ENCODE measurements around the gene KIFC3.

KIFC3 gene

GRCh38 chr16:57755061-57755684 is 47.1 kb downstream of the KIFC3 start:
- no peak overlapping the region for H3K4me3 ChIP-seq (ENCODE audit: low read length)
- no peak for TF ChIP-seq CTCF (IDR thresholded peaks at IDR 0.05; ENCODE audit: insufficient read depth, low read depth, low read length, missing control alignments)
- no peak for DNase-seq (ENCODE audit: low read depth)

GRCh38 chr16:57754354-57755060 is 47.8 kb downstream of the KIFC3 start:
- DNase-seq (ENCODE audit: low read depth): no peak
- H3K4me3 ChIP-seq (ENCODE audit: low read length): no peak overlapping the region
- no peak for TF ChIP-seq CTCF (IDR thresholded peaks at IDR 0.05; ENCODE audit: insufficient read depth, low read depth, low read length, missing control alignments)

GRCh38 chr16:57753448-57754353 is 48.6 kb downstream of the KIFC3 start:
- no peak for TF ChIP-seq CTCF (IDR thresholded peaks at IDR 0.05; ENCODE audit: insufficient read depth, low read depth, low read length, missing control alignments)
- DNase-seq (ENCODE audit: low read depth): no peak
- H3K4me3 ChIP-seq (ENCODE audit: low read length): no peak overlapping the region

- no peak overlapping the region for H3K4me3 ChIP-seq (ENCODE audit: low read length)
- DNase-seq (ENCODE audit: low read depth): no peak
- no peak for TF ChIP-seq CTCF (IDR thresholded peaks at IDR 0.05; ENCODE audit: insufficient read depth, low read depth, low read length, missing control alignments)
Observed at GRCh38 chr16:57752581-57753447, 49.5 kb downstream of the KIFC3 start.

GRCh38 chr16:57752203-57752580 is 50.1 kb downstream of the KIFC3 start:
- no peak for DNase-seq (ENCODE audit: low read depth)
- no peak for TF ChIP-seq CTCF (IDR thresholded peaks at IDR 0.05; ENCODE audit: insufficient read depth, low read depth, low read length, missing control alignments)
- no peak overlapping the region for H3K4me3 ChIP-seq (ENCODE audit: low read length)

GRCh38 chr16:57751539-57752202 is 50.6 kb downstream of the KIFC3 start:
- no peak overlapping the region for H3K4me3 ChIP-seq (ENCODE audit: low read length)
- no peak for TF ChIP-seq CTCF (IDR thresholded peaks at IDR 0.05; ENCODE audit: insufficient read depth, low read depth, low read length, missing control alignments)
- DNase-seq (ENCODE audit: low read depth): no peak

Measured in epithelial cell of esophagus (primary cell).